ENCODE data around the gene LEP.
A peak's percentile ranks its signal among the peaks of the same experiment; 100 is the strongest.

LEP gene

GRCh38 chr7:128240696-128241386 is at the start of gene LEP:
LEP (plus strand) TSS chr7:128241278; CDS start chr7:128252019, 10,741 bp downstream.
- no peak for DNase-seq (ENCODE audit: low read depth)

GRCh38 chr7:128192497-128193142 is 48.5 kb upstream of the LEP start:
- DNase-seq (ENCODE audit: low read depth) = no peak

GRCh38 chr7:128194533-128195282 is 46.4 kb upstream of the LEP start:
- DNase-seq (ENCODE audit: low read depth) = no peak

DNA sequence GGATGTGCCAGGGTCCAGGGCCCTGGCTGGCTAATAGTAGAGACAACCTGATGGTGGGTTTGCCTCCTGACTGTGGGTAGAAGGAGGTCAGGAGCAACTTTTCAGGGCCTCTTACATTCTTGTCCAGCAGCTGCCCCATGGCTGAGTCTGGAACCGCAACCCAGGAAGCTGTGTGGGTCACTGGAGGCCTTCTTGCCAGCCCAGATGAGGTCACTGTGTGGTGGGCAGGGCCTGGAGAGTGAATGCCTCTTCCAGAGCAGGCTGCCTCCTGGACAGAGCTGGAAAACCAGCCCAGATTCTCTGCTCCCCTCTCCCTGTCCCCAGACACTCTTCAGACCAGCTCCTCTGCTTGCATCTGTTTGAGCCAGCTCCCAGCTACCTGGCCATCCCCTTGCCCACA is 43.5 kb upstream of the LEP start:
- peak; percentile 27 for DNase-seq (ENCODE audit: low read depth)

DNA sequence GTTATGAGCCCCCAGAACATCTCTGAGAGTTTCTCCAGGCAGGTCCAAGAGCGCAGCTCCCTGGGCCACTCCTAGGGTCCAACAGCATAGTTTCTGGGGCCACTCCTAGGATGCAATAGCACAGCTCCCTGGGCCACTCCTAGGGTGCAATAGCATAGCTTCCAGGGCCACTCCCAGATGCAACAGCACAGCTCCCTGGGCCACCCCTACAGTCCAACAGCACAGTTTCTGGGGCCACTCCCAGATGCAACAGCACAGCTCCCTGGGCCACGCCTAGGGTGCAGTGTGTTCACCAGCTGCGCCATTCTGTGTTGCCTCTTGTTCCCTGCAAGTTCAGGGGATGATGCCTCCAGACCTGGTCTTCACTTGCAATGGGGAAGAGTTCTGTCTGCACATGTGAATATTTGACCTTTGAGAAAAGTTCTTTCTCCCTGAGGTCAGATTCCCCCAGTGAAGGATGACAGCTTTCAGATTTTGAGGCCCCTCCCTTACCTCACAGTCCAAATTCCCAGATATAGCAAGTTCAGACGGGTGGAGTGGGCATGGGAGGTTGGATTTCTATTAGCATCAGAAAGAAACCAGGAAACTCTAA is 43.0 kb upstream of the LEP start:
- DNase-seq (ENCODE audit: low read depth) = no peak

DNA sequence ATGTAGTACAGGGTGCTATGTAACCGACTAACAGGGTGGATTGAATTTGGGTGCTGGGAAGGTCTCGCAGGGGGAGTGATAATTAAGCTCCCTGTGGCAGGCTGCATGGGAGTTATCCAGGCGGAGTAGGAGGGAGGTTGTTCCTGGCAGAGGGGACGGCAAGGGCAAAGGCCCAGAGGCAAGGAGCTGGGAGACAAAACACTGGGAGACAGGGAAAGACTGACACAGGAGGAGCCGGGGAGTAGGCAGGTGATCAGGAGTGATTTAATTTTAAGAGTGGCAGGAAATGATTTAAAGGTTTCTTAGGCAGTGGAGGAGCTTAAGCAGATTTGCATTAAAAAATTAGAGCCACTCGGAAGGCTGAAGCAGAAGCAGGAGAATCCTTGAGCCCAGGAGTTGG is 40.7 kb upstream of the LEP start:
- DNase-seq (ENCODE audit: low read depth) = no peak

- DNase-seq (ENCODE audit: low read depth) = no peak
These were observed 39.9 kb upstream of the LEP start for GRCh38 chr7:128201067-128201689.

DNA sequence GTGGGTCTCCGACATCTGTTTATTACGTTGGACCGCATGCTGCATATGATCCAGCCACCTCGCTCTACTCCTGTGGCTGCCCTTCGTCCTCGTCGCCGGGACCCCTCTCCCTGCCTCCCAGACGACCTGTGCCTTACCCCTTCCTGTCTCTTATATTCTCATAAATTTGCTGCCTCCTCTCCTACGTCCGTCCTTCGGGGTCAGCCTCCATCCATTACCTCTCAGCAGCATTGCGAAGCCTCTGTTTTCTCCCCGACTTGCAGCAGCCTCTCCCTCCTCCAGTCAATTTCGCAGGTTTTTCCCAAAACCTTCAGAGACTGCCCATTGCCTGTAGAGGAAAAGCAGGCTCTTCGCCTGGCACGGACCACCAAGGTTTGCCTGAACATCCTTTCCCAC is 39.4 kb upstream of the LEP start:
- no peak for DNase-seq (ENCODE audit: low read depth)

DNA sequence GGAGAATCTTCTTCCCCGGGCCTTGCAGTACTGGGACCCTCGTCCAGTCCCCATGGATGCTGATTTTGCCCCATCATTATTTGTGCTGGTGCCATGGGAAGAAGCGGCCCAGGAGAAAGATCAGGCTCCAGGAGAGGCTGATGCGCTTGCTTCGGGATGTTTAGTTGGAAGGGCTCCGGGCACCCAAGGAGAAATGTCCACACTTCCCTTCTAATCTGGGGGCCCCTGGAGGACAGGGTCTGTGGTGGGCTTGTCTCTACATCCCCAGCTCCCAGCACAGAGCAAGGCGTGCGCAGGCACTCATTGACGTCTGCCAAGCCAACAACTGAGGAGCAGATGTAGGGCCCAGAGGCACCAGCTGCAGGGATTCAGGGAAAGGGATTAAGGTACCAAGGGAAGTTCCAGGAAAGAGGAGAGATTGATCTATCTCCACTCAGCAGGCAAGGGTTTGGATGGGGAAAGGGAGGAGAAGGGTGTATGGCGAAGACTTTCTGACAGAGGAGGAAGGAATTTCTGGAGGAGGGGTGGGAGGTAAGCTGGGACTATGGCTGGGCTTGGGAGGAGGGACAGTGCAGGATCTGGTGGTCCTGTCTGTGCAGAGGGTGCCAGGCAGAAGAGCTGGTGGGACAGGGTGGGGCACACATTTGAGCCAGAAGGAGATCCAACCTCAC is 38.7 kb upstream of the LEP start:
- no peak for DNase-seq (ENCODE audit: low read depth)

- no peak for DNase-seq (ENCODE audit: low read depth)
These were observed 38.0 kb upstream of the LEP start for GRCh38 chr7:128203047-128203491.

GRCh38 chr7:128203710-128204214 is 37.3 kb upstream of the LEP start:
- DNase-seq (ENCODE audit: low read depth) = no peak

- no peak for DNase-seq (ENCODE audit: low read depth)
These were observed 36.6 kb upstream of the LEP start for GRCh38 chr7:128204455-128204854.

- no peak for DNase-seq (ENCODE audit: low read depth)
These were observed 36.0 kb upstream of the LEP start for GRCh38 chr7:128205068-128205467.

GRCh38 chr7:128206017-128206746 is 34.9 kb upstream of the LEP start:
- DNase-seq (ENCODE audit: low read depth) = no peak

DNA sequence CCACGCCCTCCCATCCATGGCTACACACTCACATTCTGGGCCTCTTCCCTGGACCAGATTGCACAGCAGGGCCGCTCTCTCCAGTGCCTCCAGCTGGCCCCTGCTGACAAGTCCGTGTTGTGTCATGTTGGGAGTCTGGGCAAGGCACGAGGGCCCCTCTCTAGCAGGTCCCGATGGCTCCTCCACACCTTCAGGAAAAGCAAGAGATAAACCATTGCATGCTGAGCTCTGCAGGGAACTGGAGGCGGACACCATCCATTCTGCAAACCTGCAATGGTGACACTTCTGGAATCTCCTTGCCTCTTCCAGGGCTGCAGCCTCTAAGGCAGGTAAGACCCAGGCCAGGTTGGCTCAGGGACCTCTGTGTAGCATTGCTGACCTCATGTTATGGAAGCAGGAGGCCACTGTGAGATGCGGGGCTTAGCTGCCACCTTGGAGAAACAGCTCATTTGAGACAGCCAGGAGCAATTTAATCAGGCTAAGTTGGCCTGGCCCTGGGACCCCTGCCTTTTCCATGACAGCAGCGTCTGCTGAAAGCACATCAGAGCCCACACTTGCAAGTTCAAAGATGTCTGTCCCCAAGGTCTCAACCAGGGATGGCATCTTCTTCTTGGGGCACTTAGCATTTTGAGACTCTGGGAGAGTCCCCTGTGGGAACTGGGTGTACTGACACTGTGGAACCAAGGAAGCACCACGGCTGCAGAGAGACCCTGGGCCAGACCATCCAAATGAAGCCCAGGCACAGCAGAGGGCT is 34.2 kb upstream of the LEP start:
- no peak for DNase-seq (ENCODE audit: low read depth)

DNA sequence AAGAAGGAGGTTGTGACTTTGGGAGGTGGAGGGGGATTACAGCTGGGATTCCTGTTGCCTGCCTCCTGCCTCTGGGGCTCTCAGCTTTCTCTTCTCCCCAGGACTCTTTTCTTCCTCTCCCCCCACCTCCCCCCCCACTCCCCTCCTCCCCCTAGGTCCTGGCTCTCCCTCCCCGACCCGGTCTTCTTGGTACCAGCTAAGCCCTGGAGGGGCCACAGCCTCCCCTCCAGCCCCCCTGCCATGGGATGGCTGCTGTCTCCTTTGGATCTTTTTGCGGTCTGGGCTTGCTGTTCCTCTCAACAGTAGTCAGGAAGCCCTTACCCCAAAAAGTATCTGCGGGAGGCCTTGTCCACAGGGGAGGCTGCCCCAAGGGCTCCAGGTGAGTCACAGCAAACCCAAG is 33.5 kb upstream of the LEP start:
- no peak for DNase-seq (ENCODE audit: low read depth)

- DNase-seq (ENCODE audit: low read depth) = peak; percentile 73
These were observed 31.6 kb upstream of the LEP start for GRCh38 chr7:128209229-128210035.

GRCh38 chr7:128210036-128210347 is 31.1 kb upstream of the LEP start:
- DNase-seq (ENCODE audit: low read depth) = no peak
